Measurements from ENCODE around the gene AHNAK.

GRCh38 chr11:62410972-62411371 lies 135.6 kb downstream of the AHNAK start:
- TF ChIP-seq, protein P1, sequence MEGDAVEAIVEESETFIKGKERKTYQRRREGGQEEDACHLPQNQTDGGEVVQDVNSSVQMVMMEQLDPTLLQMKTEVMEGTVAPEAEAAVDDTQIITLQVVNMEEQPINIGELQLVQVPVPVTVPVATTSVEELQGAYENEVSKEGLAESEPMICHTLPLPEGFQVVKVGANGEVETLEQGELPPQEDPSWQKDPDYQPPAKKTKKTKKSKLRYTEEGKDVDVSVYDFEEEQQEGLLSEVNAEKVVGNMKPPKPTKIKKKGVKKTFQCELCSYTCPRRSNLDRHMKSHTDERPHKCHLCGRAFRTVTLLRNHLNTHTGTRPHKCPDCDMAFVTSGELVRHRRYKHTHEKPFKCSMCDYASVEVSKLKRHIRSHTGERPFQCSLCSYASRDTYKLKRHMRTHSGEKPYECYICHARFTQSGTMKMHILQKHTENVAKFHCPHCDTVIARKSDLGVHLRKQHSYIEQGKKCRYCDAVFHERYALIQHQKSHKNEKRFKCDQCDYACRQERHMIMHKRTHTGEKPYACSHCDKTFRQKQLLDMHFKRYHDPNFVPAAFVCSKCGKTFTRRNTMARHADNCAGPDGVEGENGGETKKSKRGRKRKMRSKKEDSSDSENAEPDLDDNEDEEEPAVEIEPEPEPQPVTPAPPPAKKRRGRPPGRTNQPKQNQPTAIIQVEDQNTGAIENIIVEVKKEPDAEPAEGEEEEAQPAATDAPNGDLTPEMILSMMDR (IDR thresholded peaks at IDR 0.05; ENCODE audit: low read depth, low read length), result no peak
- TF ChIP-seq POLR2A (IDR thresholded peaks at IDR 0.05; ENCODE audit: extremely low read depth, insufficient read length), result no peak
- no peak for TF ChIP-seq MYC (IDR thresholded peaks at IDR 0.05; ENCODE audit: low read depth, low read length)
